A549 treated with AZD9567 at 1 μM for 4 hours (cell line): ENCODE results near the gene CADPS. TPM values are rescaled to one million over a fixed set of nuclear protein-coding genes. Genes with fewer than 3 reads are reported as not detected.

Experiments
- total RNA-seq: library from RNA; stranded (reverse); fragments of 200-300 nt; extraction: Qiagen RNA extraction; gene quantifications from 5 replicates; pipeline ENCODE4 v1.2.3, GENCODE V29; 2022; ENCODE audit not compliant: insufficient read depth

Gene CADPS
- total RNA-seq = not detected in 5 replicates

DNA sequence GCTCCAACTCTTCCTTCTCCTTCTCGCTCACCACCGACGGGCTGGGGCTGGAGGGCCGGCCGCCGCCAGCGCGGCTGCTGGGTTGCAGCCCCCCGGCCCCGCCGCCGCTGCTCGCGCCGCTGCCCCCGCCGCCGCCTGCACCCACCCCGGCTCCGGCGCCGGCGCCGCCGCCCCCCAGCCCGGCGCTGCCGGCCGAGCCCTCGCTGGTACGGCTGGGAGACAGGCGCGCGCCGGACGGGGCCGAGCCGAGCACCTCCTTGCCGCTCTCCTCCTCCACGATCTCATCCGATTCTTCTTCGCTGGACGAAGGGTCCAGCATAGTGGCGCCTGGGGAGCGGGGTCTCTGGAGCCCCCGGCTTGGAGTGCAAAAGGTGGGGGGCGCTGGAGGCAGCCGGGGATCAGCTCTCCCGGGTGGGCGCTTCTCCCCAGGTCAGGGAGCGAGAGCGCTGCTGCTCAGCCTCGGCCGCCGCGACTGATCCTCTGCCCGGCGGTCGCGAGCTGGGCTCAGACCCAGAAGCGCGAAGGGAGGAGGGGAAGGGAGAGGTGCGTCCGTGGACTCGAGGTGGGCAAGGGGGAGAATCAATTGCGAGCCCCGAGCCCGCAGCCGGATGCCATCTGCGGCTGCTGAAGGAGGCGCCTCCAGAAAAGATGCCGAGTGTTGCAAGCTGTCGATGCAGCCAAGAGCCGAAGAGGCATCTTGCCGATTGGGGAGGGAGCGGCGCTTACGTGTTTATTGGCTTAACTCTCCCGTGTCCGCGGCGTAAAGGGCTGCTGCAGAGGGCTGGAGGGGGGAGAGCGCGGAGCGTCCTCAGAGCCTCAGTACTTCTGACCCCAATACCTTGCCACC is at the start of gene CADPS:
CADPS (minus strand) TSS at position 706 of the 847 bp plus-strand sequence; CDS start at position 319, 387 bp downstream.

DNA sequence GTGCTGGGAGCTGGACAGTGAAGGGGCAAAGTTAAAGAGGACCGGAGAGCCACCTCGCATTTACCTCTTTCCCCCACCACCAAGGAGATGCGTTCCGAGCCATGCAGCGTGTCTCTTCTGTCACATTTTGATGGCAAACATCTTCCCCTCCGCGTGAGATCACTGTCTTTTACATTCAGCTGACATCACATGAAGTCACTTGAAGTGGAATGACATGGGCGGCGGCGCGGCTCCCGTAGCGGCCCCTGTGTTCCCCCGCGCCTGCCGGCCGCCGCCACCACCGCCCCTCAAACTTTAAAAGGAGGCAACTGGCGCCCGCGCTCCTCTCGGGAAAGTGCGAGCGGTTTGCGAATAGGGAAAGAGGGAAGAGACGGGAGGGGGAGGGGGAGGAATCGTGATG is 502.0 kb downstream of the CADPS start, which contains the start of gene FEZF2:
FEZF2 (minus strand) TSS at position 336 of the 400 bp plus-strand sequence. CDS start 682 bp downstream, outside the sequence.

